Ramos (cell line): ENCODE data around the gene GPC6.
"Not testable (repeated sequence)": the region's sequence is repeated elsewhere in the genome, so short reads cannot be mapped to it uniquely, and the experiment has no call there.

ENCODE experiments used
- in situ Hi-C: fragments of 300-500 bp; cut with MboI; formaldehyde crosslinking; loops from one replicate; pipeline ENCODE4 v1.14.3; 2022; ENCODE audit warnings: low sequenced_read_pairs; ENCODE audit not compliant: unreplicated experiment

GPC6 gene

GRCh38 chr13:93309886-93310523 lies 83.4 kb downstream of the GPC6 start:
- in situ Hi-C loops, result no loop called here

GRCh38 chr13:93316841-93317240 lies 90.2 kb downstream of the GPC6 start:
- in situ Hi-C loops, result no loop called here

- in situ Hi-C loops, result no loop called here
These were observed 92.1 kb downstream of the GPC6 start for GRCh38 chr13:93318534-93319254.

GRCh38 chr13:93320942-93321341 lies 94.3 kb downstream of the GPC6 start:
- in situ Hi-C loops, result no loop called here

- in situ Hi-C loops, result not testable (repeated sequence)
These were observed 97.3 kb downstream of the GPC6 start for GRCh38 chr13:93323880-93324279.

- in situ Hi-C loops, result no loop called here
These were observed 99.0 kb downstream of the GPC6 start for GRCh38 chr13:93325303-93326233.

- in situ Hi-C loops, result no loop called here
These were observed 99.7 kb downstream of the GPC6 start for GRCh38 chr13:93326234-93326811.

GRCh38 chr13:93328943-93329342 lies 102.3 kb downstream of the GPC6 start:
- in situ Hi-C loops, result no loop called here

GRCh38 chr13:93336728-93337127 lies 110.1 kb downstream of the GPC6 start:
- in situ Hi-C loops, result no loop called here

- in situ Hi-C loops, result no loop called here
These were observed 111.4 kb downstream of the GPC6 start for GRCh38 chr13:93338030-93338429.

- in situ Hi-C loops, result no loop called here
These were observed 112.3 kb downstream of the GPC6 start for GRCh38 chr13:93338906-93339305.

GRCh38 chr13:93339550-93339949 lies 112.9 kb downstream of the GPC6 start:
- in situ Hi-C loops, result no loop called here

- in situ Hi-C loops, result no loop called here
These were observed 114.9 kb downstream of the GPC6 start for GRCh38 chr13:93341517-93341916.

GRCh38 chr13:93343097-93343496 lies 116.5 kb downstream of the GPC6 start:
- in situ Hi-C loops, result no loop called here

- in situ Hi-C loops, result no loop called here
These were observed 117.6 kb downstream of the GPC6 start for GRCh38 chr13:93344048-93344705.

- in situ Hi-C loops, result no loop called here
These were observed 118.4 kb downstream of the GPC6 start for GRCh38 chr13:93345024-93345423.

GRCh38 chr13:93345770-93346169 lies 119.2 kb downstream of the GPC6 start:
- in situ Hi-C loops, result no loop called here

GRCh38 chr13:93352616-93353015 lies 126.0 kb downstream of the GPC6 start:
- in situ Hi-C loops, result no loop called here

- in situ Hi-C loops, result no loop called here
These were observed 128.5 kb downstream of the GPC6 start for GRCh38 chr13:93355094-93355493.

GRCh38 chr13:93356469-93356868 lies 129.9 kb downstream of the GPC6 start:
- in situ Hi-C loops, result no loop called here
